HCT116 (cell line): ENCODE measurements around the gene CHST11. TPM values are rescaled to one million over a fixed set of nuclear protein-coding genes. Genes with fewer than 3 reads are reported as not detected.

Source experiments
- ATAC-seq: fragments of 200-7000 bp; cut with Tn5 transposase; 2 replicates; pipeline ENCODE4 v1.9.1; 2020; ENCODE audit warnings: mild to moderate bottlenecking, moderate library complexity
- BruUV-seq: library from RNA; stranded (reverse); fragments of 400-500 nt; replicated peaks from 2 replicates; lab custom pipeline; 2021; lab: Mats Ljungman, UMichigan
- CTCF ChIA-PET: fragments of 300-600 bp; sonication (Branson Sonifier 250); formaldehyde crosslinking; loops from one replicate; lab custom pipeline; 2021; ENCODE audit warnings: antibody characterized with exemption; lab: Charles Lee
- POLR2A ChIA-PET: fragments of 300-600, 350-600 bp; sonication (Branson Sonifier 250); formaldehyde crosslinking; loops from one replicate; lab custom pipeline; 2021; ENCODE audit warnings: antibody characterized with exemption; lab: Charles Lee
- RAD21 ChIA-PET, 2 experiments: fragments of 300-600 bp; sonication (Branson Sonifier 250); formaldehyde crosslinking; loops; one replicate each; lab custom pipeline; 2023; ENCODE audit warnings: low total read pairs in 2 of 2; ENCODE audit not compliant: uncharacterized antibody in 2 of 2, unreplicated experiment in 2 of 2, low non-redundant PET in 1 of 2; lab: Charles Lee
- DNase-seq: peaks from one replicate; pipeline ENCODE4 v3.0.0-alpha.2; 2010; ENCODE audit warnings: low read depth, low spot score
- H2AFZ ChIP-seq: fragments of 200-600 bp; shearing (Covaris generic), sonication (generic); 2 replicates; pipeline ENCODE4 v1.6.1; 2017; ENCODE audit warnings: low read depth, mixed run types, mixed read lengths, antibody characterized with exemption, low read length; ENCODE audit not compliant: poor library complexity, severe bottlenecking
- H3K27ac ChIP-seq: 2 replicates; pipeline ENCODE4 v1.5.1; 2012; ENCODE audit warnings: low read depth, low read length
- H3K27me3 ChIP-seq: fragments of 200-600 bp; sonication (generic); 2 replicates; pipeline ENCODE4 v1.6.1; 2016; ENCODE audit warnings: mixed run types, low read length, mixed read lengths; ENCODE audit not compliant: insufficient read depth
- H3K36me3 ChIP-seq, 2 experiments: fragments of 200-500 bp in 1 of 2; fragments of 200-600 bp in 1 of 2; sonication (Bioruptor generic) in 1 of 2; sonication (generic) in 1 of 2; 2 replicates each; pipeline versions ENCODE4 v1.5.1 to v1.6.1; 2014 to 2016; ENCODE audit warnings: low read length in 2 of 2, inconsistent platforms in 1 of 2, mixed read lengths in 1 of 2, mixed run types in 1 of 2; ENCODE audit not compliant: insufficient read depth in 2 of 2, control insufficient read depth in 1 of 2
- H3K4me1 ChIP-seq, 2 experiments: fragments of 200-600 bp in 1 of 2; sonication (generic) in 1 of 2; 2 replicates each; pipeline versions ENCODE4 v1.5.1 to v1.6.1; 2012 to 2017; ENCODE audit warnings: low read length in 2 of 2, inconsistent platforms in 1 of 2, mild to moderate bottlenecking in 1 of 2, mixed read lengths in 1 of 2, mixed run types in 1 of 2, moderate library complexity in 1 of 2; ENCODE audit not compliant: insufficient read depth in 2 of 2, control insufficient read depth in 1 of 2
- H3K4me2 ChIP-seq: fragments of 200-600 bp; sonication (generic); 2 replicates; pipeline ENCODE4 v1.6.1; 2017; ENCODE audit warnings: mixed run types, low read length, mixed read lengths
- H3K4me3 ChIP-seq, 2 experiments: fragments of 200-600 bp in 1 of 2; sonication (generic) in 1 of 2; replicated peaks in 1 of 2; 2 replicates each; pipeline ENCODE4 v1.5.1; 2011 to 2016; ENCODE audit warnings: low read length in 2 of 2, control low read depth in 1 of 2, low read depth in 1 of 2, mild to moderate bottlenecking in 1 of 2, mixed read lengths in 1 of 2, mixed run types in 1 of 2
- H3K79me2 ChIP-seq: fragments of 200-600 bp; sonication (generic); 2 replicates; pipeline ENCODE4 v1.6.1; 2017; ENCODE audit warnings: mild to moderate bottlenecking, mixed run types, low read length, moderate library complexity, mixed read lengths; ENCODE audit not compliant: insufficient read depth
- H3K9ac ChIP-seq: fragments of 200-600 bp; sonication (generic); 2 replicates; pipeline ENCODE4 v1.6.1; 2016; ENCODE audit warnings: low read length, mixed read lengths
- H3K9me2 ChIP-seq: fragments of 200-600 bp; sonication (generic), shearing (Covaris generic); 2 replicates; pipeline ENCODE4 v1.6.1; 2017; ENCODE audit warnings: mixed run types, mild to moderate bottlenecking, moderate library complexity; ENCODE audit not compliant: insufficient read depth
- H3K9me3 ChIP-seq, 2 experiments: fragments of 200-500 bp in 1 of 2; fragments of 200-600 bp in 1 of 2; sonication (Bioruptor generic) in 1 of 2; sonication (generic) in 1 of 2; 2 replicates each; pipeline ENCODE4 v1.6.1; 2014 to 2017; ENCODE audit warnings: low read length in 2 of 2, mixed read lengths in 2 of 2, inconsistent platforms in 1 of 2, low read depth in 1 of 2, mild to moderate bottlenecking in 1 of 2, mixed run types in 1 of 2, moderate library complexity in 1 of 2; ENCODE audit not compliant: control insufficient read depth in 1 of 2, insufficient read depth in 1 of 2
- H4K20me1 ChIP-seq: fragments of 200-600 bp; sonication (generic), shearing (Covaris generic); 2 replicates; pipeline ENCODE4 v1.6.1; 2017; ENCODE audit warnings: mixed run types, mild to moderate bottlenecking, moderate library complexity; ENCODE audit not compliant: insufficient read depth
- ATF3 ChIP-seq: IDR thresholded peaks from 2 replicates; pipeline ENCODE4 v1.6.1; 2012
- CBX3 ChIP-seq: IDR thresholded peaks from 2 replicates; pipeline ENCODE4 v1.6.1; 2012; ENCODE audit warnings: low read depth
- CEBPB ChIP-seq: IDR thresholded peaks from 2 replicates; pipeline ENCODE4 v1.6.1; 2012; ENCODE audit warnings: low read depth
- ELF1 ChIP-seq: IDR thresholded peaks from 2 replicates; pipeline ENCODE4 v1.6.1; 2012; ENCODE audit warnings: low read depth, borderline replicate concordance
- EZH2phosphoT487 ChIP-seq: fragments of 200-600 bp; IDR thresholded peaks from 2 replicates; pipeline ENCODE4 v1.6.1; 2018; ENCODE audit warnings: antibody characterized with exemption, borderline replicate concordance
- POLR2A ChIP-seq: IDR thresholded peaks from 2 replicates; pipeline ENCODE4 v1.7.0; 2011; ENCODE audit warnings: borderline replicate concordance; ENCODE audit not compliant: insufficient read depth, insufficient read length; ENCODE audit errors: extremely low read depth
- POLR2AphosphoS5 ChIP-seq: IDR thresholded peaks from 2 replicates; pipeline ENCODE4 v1.6.1; 2011; ENCODE audit warnings: mild to moderate bottlenecking, low read depth, low read length, moderate library complexity
- RAD21 ChIP-seq: IDR thresholded peaks from 2 replicates; pipeline ENCODE4 v1.6.1; 2012; ENCODE audit warnings: low read depth, mild to moderate bottlenecking
- SIN3A ChIP-seq: IDR thresholded peaks from 2 replicates; pipeline ENCODE4 v1.6.1; 2012; ENCODE audit warnings: low read depth
- SP1 ChIP-seq: IDR thresholded peaks from 2 replicates; pipeline ENCODE4 v1.6.1; 2012; ENCODE audit warnings: low read depth
- ZBTB33 ChIP-seq: IDR thresholded peaks from 2 replicates; pipeline ENCODE4 v1.6.1; 2011; ENCODE audit warnings: mild to moderate bottlenecking, low read length, moderate library complexity; ENCODE audit not compliant: insufficient replicate concordance; ENCODE audit errors: extremely low read depth
- ZFX ChIP-seq: fragments of 450-650 bp; IDR thresholded peaks from 2 replicates; pipeline ENCODE4 v1.6.1; 2017
- intact Hi-C: fragments of 100-400 bp; cut with micrococcal nuclease; formaldehyde crosslinking; loops from 2 replicates; pipeline ENCODE4 v1.10.0; 2022
- total RNA-seq: library from RNA; stranded (reverse); gene quantifications from one replicate; pipeline ENCODE4 v1.2.1, GENCODE V29; 2021; ENCODE audit not compliant: unreplicated experiment

Gene CHST11
- total RNA-seq, 1 experiment from 2014 or later, result 10.1 TPM

GRCh38 chr12:104433061-104433460 is 23.7 kb upstream of the CHST11 start:
- BruUV-seq, result no TSS peak
- Histone ChIP-seq H4K20me1 (no peaks in the 10 kb centered on the region), H3K27me3 (no peaks in the 10 kb centered on the region), H3K9me2 (no peaks in the 10 kb centered on the region; the same call in 1 of the 2 replicates)
- no peak for TF ChIP-seq SIN3A
- TF ChIP-seq ZBTB33, result no peak
- TF ChIP-seq, all 23 proteins: peak for 0
- ChIA-PET POLR2A (no interaction called here), RAD21 (no interaction called here), CTCF (no interaction called here)
- ATAC-seq (no peak), DNase-seq (no peak)
- no peak overlapping the region for H2AFZ ChIP-seq
- H3K9ac ChIP-seq, result no peak overlapping the region
- H3K4me2 ChIP-seq, result no peak overlapping the region
- no peaks in the 10 kb centered on the region for H3K79me2 ChIP-seq
- H3K4me1 ChIP-seq, result no peaks in the 10 kb centered on the region
- H3K9me3 ChIP-seq, result no peaks in the 10 kb centered on the region
- no peak overlapping the region for H3K27ac ChIP-seq
- H3K36me3 ChIP-seq, result no peaks in the 10 kb centered on the region
- intact Hi-C loops, result no loop called here
- H3K4me3 ChIP-seq, result no peak overlapping the region

GRCh38 chr12:104434129-104434528 is 22.6 kb upstream of the CHST11 start:
- POLR2A ChIA-PET, result no interaction called here
- no peak for TF ChIP-seq ATF3
- TF ChIP-seq SIN3A, result no peak
- no peak for TF ChIP-seq CBX3
- TF ChIP-seq ELF1, result no peak
- no peak for TF ChIP-seq CEBPB
- no peak for TF ChIP-seq POLR2A
- no peak for TF ChIP-seq RAD21
- no peak for TF ChIP-seq ZFX
- no peak for TF ChIP-seq SP1
- no peak for TF ChIP-seq EZH2phosphoT487
- TF ChIP-seq POLR2AphosphoS5, result no peak
- TF ChIP-seq, all 23 proteins: peak for 0
- CTCF ChIA-PET, result no interaction called here

More at GRCh38 chr12:104434129-104434528, 22.6 kb upstream of the CHST11 start:
- Histone ChIP-seq H2AFZ (no peak overlapping the region), H3K9me3 (no peaks in the 10 kb centered on the region), H3K79me2 (no peaks in the 10 kb centered on the region), H3K9ac (no peak overlapping the region), H3K27me3 (no peaks in the 10 kb centered on the region), H3K27ac (no peak overlapping the region), H4K20me1 (no peaks in the 10 kb centered on the region), H3K4me1 (no peaks in the 10 kb centered on the region), H3K4me3 (no peak overlapping the region), H3K9me2 (no peaks in the 10 kb centered on the region; the same call in 1 of the 2 replicates), H3K4me2 (no peak overlapping the region), H3K36me3 (no peaks in the 10 kb centered on the region)
- ATAC-seq (no peak), DNase-seq (no peak)
- intact Hi-C loops, result no loop called here
- no TSS peak for BruUV-seq
- RAD21 ChIA-PET, result no interaction called here
